ENCODE data around the gene WNT5A. TPM values are rescaled to one million over a fixed set of nuclear protein-coding genes. Genes with fewer than 3 reads are reported as not detected.
"Not testable (repeated sequence)": the region's sequence is repeated elsewhere in the genome, so short reads cannot be mapped to it uniquely, and the experiment has no call there.

The WNT5A gene
- total RNA-seq, 1 experiment from 2014 or later: 21.7 TPM

GRCh38 chr3:55512571-55513343 is 25.7 kb upstream of the WNT5A start:
- no peaks in the 10 kb centered on the region for H3K36me3 ChIP-seq
- H3K4me3 ChIP-seq: no peak overlapping the region
- no peak for DNase-seq
- H3K27me3 ChIP-seq: no peaks in the 10 kb centered on the region
- H3K9me3 ChIP-seq: no peaks in the 10 kb centered on the region

- H3K9me3 ChIP-seq: no peaks in the 10 kb centered on the region
- DNase-seq: no peak
- H3K4me3 ChIP-seq: no peak overlapping the region
- no peaks in the 10 kb centered on the region for H3K27me3 ChIP-seq
- no peaks in the 10 kb centered on the region for H3K36me3 ChIP-seq
Observed at GRCh38 chr3:55511895-55512570, 24.9 kb upstream of the WNT5A start.

GRCh38 chr3:55508335-55508734 is 21.2 kb upstream of the WNT5A start:
- Histone ChIP-seq H3K27me3 (no peaks in the 10 kb centered on the region), H3K36me3 (no peaks in the 10 kb centered on the region), H3K9me3 (no peaks in the 10 kb centered on the region), H3K4me3 (no peak overlapping the region)
- DNase-seq: no peak

GRCh38 chr3:55507808-55508207 is 20.7 kb upstream of the WNT5A start:
- DNase-seq: no peak
- Histone ChIP-seq H3K27me3 (no peaks in the 10 kb centered on the region), H3K4me3 (no peak overlapping the region), H3K9me3 (no peaks in the 10 kb centered on the region), H3K36me3 (no peaks in the 10 kb centered on the region)

GRCh38 chr3:55505776-55506175 is 18.7 kb upstream of the WNT5A start:
- DNase-seq: no peak
- no peaks in the 10 kb centered on the region for H3K27me3 ChIP-seq
- no peaks in the 10 kb centered on the region for H3K36me3 ChIP-seq
- H3K4me3 ChIP-seq: no peak overlapping the region
- no peaks in the 10 kb centered on the region for H3K9me3 ChIP-seq

- H3K4me3 ChIP-seq, H3K36me3 ChIP-seq, H3K27me3 ChIP-seq, DNase-seq, H3K9me3 ChIP-seq: not testable (repeated sequence)
Observed at GRCh38 chr3:55505102-55505501, 18.0 kb upstream of the WNT5A start.

GRCh38 chr3:55501905-55502304 is 14.8 kb upstream of the WNT5A start:
- no peak for DNase-seq
- H3K36me3 ChIP-seq: no peaks in the 10 kb centered on the region
- no peak overlapping the region for H3K4me3 ChIP-seq
- no peaks in the 10 kb centered on the region for H3K27me3 ChIP-seq
- no peaks in the 10 kb centered on the region for H3K9me3 ChIP-seq

GRCh38 chr3:55500555-55501330 is 13.6 kb upstream of the WNT5A start:
- DNase-seq: no peak
- no peaks in the 10 kb centered on the region for H3K27me3 ChIP-seq
- no peaks in the 10 kb centered on the region for H3K36me3 ChIP-seq
- H3K9me3 ChIP-seq: no peaks in the 10 kb centered on the region
- no peak overlapping the region for H3K4me3 ChIP-seq

GRCh38 chr3:55498520-55498919 is 11.4 kb upstream of the WNT5A start:
- Histone ChIP-seq H3K36me3 (no peaks in the 10 kb centered on the region), H3K27me3 (no peaks in the 10 kb centered on the region), H3K4me3 (no peak overlapping the region), H3K9me3 (no peaks in the 10 kb centered on the region)
- no peak for DNase-seq

- Histone ChIP-seq H3K27me3 (no peaks in the 10 kb centered on the region), H3K4me3 (no peak overlapping the region), H3K9me3 (no peaks in the 10 kb centered on the region), H3K36me3 (no peaks in the 10 kb centered on the region)
- DNase-seq: peak; percentile 71
Observed at GRCh38 chr3:55497250-55497649, 10.1 kb upstream of the WNT5A start.

- no peaks in the 10 kb centered on the region for H3K36me3 ChIP-seq
- no peaks in the 10 kb centered on the region for H3K9me3 ChIP-seq
- no peak overlapping the region for H3K4me3 ChIP-seq
- DNase-seq: no peak
- H3K27me3 ChIP-seq: no peaks in the 10 kb centered on the region
Observed at GRCh38 chr3:55494976-55495375, 7.9 kb upstream of the WNT5A start.

- DNase-seq: no peak
- no peaks in the 10 kb centered on the region for H3K27me3 ChIP-seq
- H3K4me3 ChIP-seq: no peak overlapping the region
- H3K9me3 ChIP-seq: no peaks in the 10 kb centered on the region
- no peaks in the 10 kb centered on the region for H3K36me3 ChIP-seq
Observed at GRCh38 chr3:55492976-55493375, 5.9 kb upstream of the WNT5A start.

- Histone ChIP-seq H3K27me3 (no peaks in the 10 kb centered on the region), H3K36me3 (no peaks in the 10 kb centered on the region), H3K4me3 (no peak overlapping the region), H3K9me3 (no peaks in the 10 kb centered on the region)
- peak; percentile 73 for DNase-seq
Observed at GRCh38 chr3:55491296-55491816, 4.2 kb upstream of the WNT5A start.

- no peak for DNase-seq
- Histone ChIP-seq H3K9me3 (no peaks in the 10 kb centered on the region), H3K27me3 (no peaks in the 10 kb centered on the region), H3K36me3 (no peaks in the 10 kb centered on the region), H3K4me3 (no peak overlapping the region)
Observed at GRCh38 chr3:55490276-55490913, 3.3 kb upstream of the WNT5A start.

- Histone ChIP-seq H3K4me3 (no peak overlapping the region), H3K36me3 (no peaks in the 10 kb centered on the region)
Observed at GRCh38 chr3:55489798-55490132, 2.7 kb upstream of the WNT5A start.

GRCh38 chr3:55488398-55489055 is 1.4 kb upstream of the WNT5A start:
- Histone ChIP-seq H3K27me3 (no peaks in the 10 kb centered on the region), H3K4me3 (peak overlapping the region; percentile 76), H3K9me3 (no peaks in the 10 kb centered on the region), H3K36me3 (no peaks in the 10 kb centered on the region)
- DNase-seq: peak; percentile 54

More at GRCh38 chr3:55489798-55490132, 2.7 kb upstream of the WNT5A start:
- Histone ChIP-seq H3K9me3 (no peaks in the 10 kb centered on the region), H3K27me3 (no peaks in the 10 kb centered on the region)
- DNase-seq: no peak

Measured in MG63 (cell line).